T-helper 1 cell treated with Interleukin-12 subunit alpha and Interleukin-12 subunit beta and Interleukin-4 antibody, amounts not matched to agents 30 ng/mL and 1 ng/mL, for 36 hours (primary cell): ENCODE measurements around the gene SLC25A6. TPM values are rescaled to one million over a fixed set of nuclear protein-coding genes. Genes with fewer than 3 reads are reported as not detected.
"Not testable (repeated sequence)": the region's sequence is repeated elsewhere in the genome, so short reads cannot be mapped to it uniquely, and the experiment has no call there.

Experiments used
- intact Hi-C: fragments of 100-400 bp; cut with micrococcal nuclease; formaldehyde crosslinking; loops from one replicate; pipeline ENCODE4 v1.15.1; 2024
- total RNA-seq: library from RNA; stranded (reverse); gene quantifications from 2 replicates; pipeline ENCODE4 v1.2.3, GENCODE V29; 2022

The SLC25A6 gene
- total RNA-seq, 1 donor from 2014 or later, result 220 TPM

- intact Hi-C loops, result no loop called here
These were observed 33.0 kb downstream of the SLC25A6 start for GRCh38 chrX:1358793-1359476.

GRCh38 chrX:1357993-1358392, 33.9 kb downstream of the SLC25A6 start:
- intact Hi-C loops, result no loop called here

- intact Hi-C loops, result no loop called here
These were observed 36.5 kb downstream of the SLC25A6 start for GRCh38 chrX:1355131-1356046.

- intact Hi-C loops, result no loop called here
These were observed 37.6 kb downstream of the SLC25A6 start for GRCh38 chrX:1354036-1355019.

GRCh38 chrX:1351981-1352714, 39.8 kb downstream of the SLC25A6 start:
- intact Hi-C loops, result no loop called here

GRCh38 chrX:1349606-1350005, 42.3 kb downstream of the SLC25A6 start:
- intact Hi-C loops, result not testable (repeated sequence)

- intact Hi-C loops, result no loop called here
These were observed 50.2 kb downstream of the SLC25A6 start for GRCh38 chrX:1341545-1342184.

GRCh38 chrX:1336948-1337779, 54.7 kb downstream of the SLC25A6 start:
- intact Hi-C loops, result no loop called here

- intact Hi-C loops, result no loop called here
These were observed 55.5 kb downstream of the SLC25A6 start, which contains the start of gene IL3RA for GRCh38 chrX:1336331-1336943. IL3RA (plus strand) TSS chrX:1336785; CDS start chrX:1341766, 4,981 bp downstream.

Other genes starting within 250 kb of the SLC25A6 start
- gene CRLF2, start 179.5 kb downstream of the SLC25A6 start, total RNA-seq, result 7.6 and 9.8 TPM in 2 replicates
- 1.5 and 1.8 TPM in 2 replicates for gene CSF2RA, start 123.3 kb downstream of the SLC25A6 start, total RNA-seq
- gene IL3RA, start 55.3 kb downstream of the SLC25A6 start, total RNA-seq, result 17.4 and 18.9 TPM in 2 replicates
- 56.6 and 58.7 TPM in 2 replicates for gene ASMTL, start 60.8 kb upstream of the SLC25A6 start, total RNA-seq
- 120 TPM in 2 replicates for gene P2RY8, start 145.1 kb upstream of the SLC25A6 start, total RNA-seq
- gene AKAP17A, start 199.5 kb upstream of the SLC25A6 start, total RNA-seq, result 72.4 and 74.4 TPM in 2 replicates
- gene ASMT, start 222.9 kb upstream of the SLC25A6 start, total RNA-seq, result 1.0 TPM in 1 of 2 replicates, not detected in the other